ENCODE measurements around the gene S100P.

DNA sequence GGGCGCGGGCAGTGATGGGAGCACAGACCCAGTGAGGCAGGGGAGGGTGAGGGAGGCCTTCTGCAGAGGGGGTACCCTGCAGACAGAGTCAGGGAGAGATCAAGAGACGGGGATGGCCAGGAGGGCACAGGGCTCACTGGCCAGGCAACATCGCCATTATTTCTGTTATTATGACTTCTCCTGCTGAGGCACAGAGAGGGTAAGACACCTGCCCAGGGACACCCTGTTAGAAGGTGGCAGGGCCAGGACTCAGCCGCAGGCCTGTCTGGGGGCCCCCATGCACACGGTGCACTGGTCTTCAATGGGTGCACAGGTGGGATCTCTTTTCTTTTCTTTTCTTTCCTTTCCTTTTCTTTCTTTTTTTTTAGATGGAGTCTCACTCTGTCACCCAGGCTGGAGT lies 38.1 kb downstream of the S100P start:
- TF ChIP-seq FOXM1 (IDR thresholded peaks at IDR 0.05; ENCODE audit: borderline replicate concordance, low read depth) (no peak), YY1 (IDR thresholded peaks at IDR 0.05; ENCODE audit: low read depth) (no peak), EP300 (IDR thresholded peaks at IDR 0.05; ENCODE audit: borderline replicate concordance) (no peak), CREB1 (IDR thresholded peaks at IDR 0.05; ENCODE audit: low read depth) (no peak), RAD21 (IDR thresholded peaks at IDR 0.05; ENCODE audit: low read depth) (no peak), ZBTB7A (IDR thresholded peaks at IDR 0.05; ENCODE audit: low read depth) (no peak), TEAD4 (IDR thresholded peaks at IDR 0.05) (no peak), CEBPB (IDR thresholded peaks at IDR 0.05) (no peak), TCF12 (IDR thresholded peaks at IDR 0.05; ENCODE audit: low read depth) (no peak), TAF1 (IDR thresholded peaks at IDR 0.05; ENCODE audit: low read depth) (no peak)
- TF ChIP-seq, protein P1, sequence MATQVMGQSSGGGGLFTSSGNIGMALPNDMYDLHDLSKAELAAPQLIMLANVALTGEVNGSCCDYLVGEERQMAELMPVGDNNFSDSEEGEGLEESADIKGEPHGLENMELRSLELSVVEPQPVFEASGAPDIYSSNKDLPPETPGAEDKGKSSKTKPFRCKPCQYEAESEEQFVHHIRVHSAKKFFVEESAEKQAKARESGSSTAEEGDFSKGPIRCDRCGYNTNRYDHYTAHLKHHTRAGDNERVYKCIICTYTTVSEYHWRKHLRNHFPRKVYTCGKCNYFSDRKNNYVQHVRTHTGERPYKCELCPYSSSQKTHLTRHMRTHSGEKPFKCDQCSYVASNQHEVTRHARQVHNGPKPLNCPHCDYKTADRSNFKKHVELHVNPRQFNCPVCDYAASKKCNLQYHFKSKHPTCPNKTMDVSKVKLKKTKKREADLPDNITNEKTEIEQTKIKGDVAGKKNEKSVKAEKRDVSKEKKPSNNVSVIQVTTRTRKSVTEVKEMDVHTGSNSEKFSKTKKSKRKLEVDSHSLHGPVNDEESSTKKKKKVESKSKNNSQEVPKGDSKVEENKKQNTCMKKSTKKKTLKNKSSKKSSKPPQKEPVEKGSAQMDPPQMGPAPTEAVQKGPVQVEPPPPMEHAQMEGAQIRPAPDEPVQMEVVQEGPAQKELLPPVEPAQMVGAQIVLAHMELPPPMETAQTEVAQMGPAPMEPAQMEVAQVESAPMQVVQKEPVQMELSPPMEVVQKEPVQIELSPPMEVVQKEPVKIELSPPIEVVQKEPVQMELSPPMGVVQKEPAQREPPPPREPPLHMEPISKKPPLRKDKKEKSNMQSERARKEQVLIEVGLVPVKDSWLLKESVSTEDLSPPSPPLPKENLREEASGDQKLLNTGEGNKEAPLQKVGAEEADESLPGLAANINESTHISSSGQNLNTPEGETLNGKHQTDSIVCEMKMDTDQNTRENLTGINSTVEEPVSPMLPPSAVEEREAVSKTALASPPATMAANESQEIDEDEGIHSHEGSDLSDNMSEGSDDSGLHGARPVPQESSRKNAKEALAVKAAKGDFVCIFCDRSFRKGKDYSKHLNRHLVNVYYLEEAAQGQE (IDR thresholded peaks at IDR 0.05; ENCODE audit: low read depth) = no peak
- TF ChIP-seq, protein P2, sequence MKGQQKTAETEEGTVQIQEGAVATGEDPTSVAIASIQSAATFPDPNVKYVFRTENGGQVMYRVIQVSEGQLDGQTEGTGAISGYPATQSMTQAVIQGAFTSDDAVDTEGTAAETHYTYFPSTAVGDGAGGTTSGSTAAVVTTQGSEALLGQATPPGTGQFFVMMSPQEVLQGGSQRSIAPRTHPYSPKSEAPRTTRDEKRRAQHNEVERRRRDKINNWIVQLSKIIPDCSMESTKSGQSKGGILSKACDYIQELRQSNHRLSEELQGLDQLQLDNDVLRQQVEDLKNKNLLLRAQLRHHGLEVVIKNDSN (IDR thresholded peaks at IDR 0.05) = no peak
- TF ChIP-seq, protein P3, sequence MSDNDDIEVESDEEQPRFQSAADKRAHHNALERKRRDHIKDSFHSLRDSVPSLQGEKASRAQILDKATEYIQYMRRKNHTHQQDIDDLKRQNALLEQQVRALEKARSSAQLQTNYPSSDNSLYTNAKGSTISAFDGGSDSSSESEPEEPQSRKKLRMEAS (IDR thresholded peaks at IDR 0.05) = no peak

Measured in Ishikawa (cell line).